Suppressor macrophage treated with lipopolysaccharide for 1 hour (primary cell): ENCODE measurements around the gene NHLRC4.
A peak's percentile ranks its signal among the peaks of the same experiment; 100 is the strongest.

Source experiments
- DNase-seq, 3 donors: peaks; one replicate each; pipeline ENCODE4 v3.0.0-alpha.2; 2020 to 2022

NHLRC4 gene

GRCh38 chr16:566475-567372 lies at the start of gene NHLRC4:
Gene NHLRC4, plus strand, starts transcription at chr16:567005. Its CDS starts 1,043 bp downstream, at chr16:568048.
- DNase-seq, result peak; percentile 54 to 68 (median 55)

GRCh38 chr16:518858-519257 lies 47.9 kb upstream of the NHLRC4 start:
- no peak for DNase-seq

- DNase-seq, result no peak
These were observed 47.4 kb upstream of the NHLRC4 start for GRCh38 chr16:519425-519824.

- no peak for DNase-seq
These were observed 46.7 kb upstream of the NHLRC4 start for GRCh38 chr16:519841-520687.

- DNase-seq, result no peak
These were observed 46.0 kb upstream of the NHLRC4 start for GRCh38 chr16:520847-521246.

- DNase-seq, result no peak
These were observed 45.2 kb upstream of the NHLRC4 start for GRCh38 chr16:521381-522210.

- DNase-seq, result no peak
These were observed 44.3 kb upstream of the NHLRC4 start for GRCh38 chr16:522320-523096.

- DNase-seq, result no peak
These were observed 43.6 kb upstream of the NHLRC4 start for GRCh38 chr16:523097-523741.

- no peak for DNase-seq
These were observed 42.3 kb upstream of the NHLRC4 start for GRCh38 chr16:524274-525040.

- no peak for DNase-seq
These were observed 41.7 kb upstream of the NHLRC4 start for GRCh38 chr16:525123-525519.

GRCh38 chr16:525520-526180 lies 41.2 kb upstream of the NHLRC4 start:
- peak; percentile 48 to 65 (median 59) for DNase-seq

GRCh38 chr16:526181-527014 lies 40.4 kb upstream of the NHLRC4 start:
- DNase-seq, result peak in 2 of 3 donors; percentile 15 to 22

GRCh38 chr16:527015-527903 lies 39.5 kb upstream of the NHLRC4 start, which contains the start of gene CAPN15:
Gene CAPN15, plus strand, starts transcription at chr16:527712. Its CDS starts 19,127 bp downstream, at chr16:546839.
- DNase-seq, result peak; percentile 89 to 97 (median 95)

GRCh38 chr16:528111-529011 lies 38.4 kb upstream of the NHLRC4 start:
- DNase-seq, result peak; percentile 88 to 91 (median 91)

- no peak for DNase-seq
These were observed 37.7 kb upstream of the NHLRC4 start for GRCh38 chr16:529012-529575.

- DNase-seq, result no peak
These were observed 36.5 kb upstream of the NHLRC4 start for GRCh38 chr16:530111-530817.
